CD4-positive, alpha-beta memory T cell (primary cell): ENCODE results near the gene CTNNA2. TPM values are rescaled to one million over a fixed set of nuclear protein-coding genes. Genes with fewer than 3 reads are reported as not detected.

Experiments used
- CTCF ChIA-PET: fragments of 350-600 bp; sonication (Branson Sonifier 250); formaldehyde crosslinking; loops from one replicate; lab custom pipeline; 2021; ENCODE audit warnings: inconsistent platforms; ENCODE audit not compliant: partially characterized antibody; lab: Charles Lee
- POLR2A ChIA-PET: fragments of 350-600 bp; sonication (Branson Sonifier 250); formaldehyde crosslinking; loops from one replicate; lab custom pipeline; 2021; ENCODE audit not compliant: partially characterized antibody; lab: Charles Lee
- DNase-seq, 5 donors: peaks; one replicate each; pipeline versions ENCODE4 v3.0.0 to v3.0.0-alpha.2; 2020 to 2022; ENCODE audit warnings: mixed read lengths in 1 of 5
- H3K27ac ChIP-seq: one replicate; pipeline ENCODE4 v1.7.0; 2013; ENCODE audit warnings: low read depth, low read length
- H3K27me3 ChIP-seq: 2 replicates; pipeline ENCODE4 v1.7.0; 2013; ENCODE audit warnings: mild to moderate bottlenecking, low read length, moderate library complexity; ENCODE audit not compliant: insufficient read depth
- H3K36me3 ChIP-seq: 2 replicates; pipeline ENCODE4 v1.7.0; 2013; ENCODE audit warnings: mild to moderate bottlenecking, low read length, moderate library complexity; ENCODE audit not compliant: insufficient read depth
- H3K4me1 ChIP-seq: 2 replicates; pipeline ENCODE4 v1.7.0; 2013; ENCODE audit warnings: mild to moderate bottlenecking, low read length, moderate library complexity; ENCODE audit not compliant: insufficient read depth
- H3K4me3 ChIP-seq, 2 donors: one replicate each; pipeline ENCODE4 v1.7.0; 2013; ENCODE audit warnings: low read length in 2 of 2, mild to moderate bottlenecking in 1 of 2
- H3K9me3 ChIP-seq, 2 donors: one replicate each; pipeline ENCODE4 v1.7.0; 2013; ENCODE audit warnings: low read length in 2 of 2, control low read depth in 1 of 2; ENCODE audit not compliant: control insufficient read depth in 1 of 2
- H3K27ac Mint-ChIP-seq, 7 donors: one replicate each; pipeline ENCODE4 v1.8.0; 2020 to 2021; ENCODE audit warnings: mixed read lengths in 7 of 7, mild to moderate bottlenecking in 6 of 7, inconsistent platforms in 3 of 7, moderate library complexity in 3 of 7
- H3K27me3 Mint-ChIP-seq, 2 donors: one replicate each; pipeline ENCODE4 v1.8.0; 2020 to 2021; ENCODE audit warnings: mixed read lengths in 2 of 2
- H3K36me3 Mint-ChIP-seq, 2 donors: one replicate each; pipeline ENCODE4 v1.8.0; 2020 to 2021; ENCODE audit warnings: mixed read lengths in 2 of 2, inconsistent platforms in 1 of 2, mild to moderate bottlenecking in 1 of 2
- H3K4me1 Mint-ChIP-seq, 4 donors: one replicate each; pipeline ENCODE4 v1.8.0; 2020 to 2021; ENCODE audit warnings: mixed read lengths in 4 of 4, mild to moderate bottlenecking in 1 of 4
- H3K4me3 Mint-ChIP-seq, 8 donors: one replicate each; pipeline ENCODE4 v1.8.0; 2020 to 2021; ENCODE audit warnings: mixed read lengths in 8 of 8, mild to moderate bottlenecking in 7 of 8, moderate library complexity in 6 of 8, inconsistent platforms in 3 of 8
- H3K9me3 Mint-ChIP-seq, 8 donors: one replicate each; pipeline ENCODE4 v1.8.0; 2020 to 2021; ENCODE audit warnings: mixed read lengths in 8 of 8, mild to moderate bottlenecking in 5 of 8, inconsistent platforms in 3 of 8, moderate library complexity in 1 of 8
- intact Hi-C: fragments of 100-400 bp; cut with micrococcal nuclease; formaldehyde crosslinking; loops from one replicate; pipeline ENCODE4 v1.15.1; 2023
- polyA plus RNA-seq, 2 donors: library from polyadenylated mRNA; unstranded; fragments of 300-500 nt; fragmentation: Illumina TruSeq; gene quantifications; one replicate each; pipeline ENCODE4 v1.2.3, GENCODE V29; 2021
- total RNA-seq, 2 experiments: library from RNA; stranded (reverse); gene quantifications; one replicate each; pipeline ENCODE4 v1.2.3, GENCODE V29; 2021

CTNNA2 gene
- total and polyA plus RNA-seq, 4 experiments from 2014 or later, result not detected

DNA sequence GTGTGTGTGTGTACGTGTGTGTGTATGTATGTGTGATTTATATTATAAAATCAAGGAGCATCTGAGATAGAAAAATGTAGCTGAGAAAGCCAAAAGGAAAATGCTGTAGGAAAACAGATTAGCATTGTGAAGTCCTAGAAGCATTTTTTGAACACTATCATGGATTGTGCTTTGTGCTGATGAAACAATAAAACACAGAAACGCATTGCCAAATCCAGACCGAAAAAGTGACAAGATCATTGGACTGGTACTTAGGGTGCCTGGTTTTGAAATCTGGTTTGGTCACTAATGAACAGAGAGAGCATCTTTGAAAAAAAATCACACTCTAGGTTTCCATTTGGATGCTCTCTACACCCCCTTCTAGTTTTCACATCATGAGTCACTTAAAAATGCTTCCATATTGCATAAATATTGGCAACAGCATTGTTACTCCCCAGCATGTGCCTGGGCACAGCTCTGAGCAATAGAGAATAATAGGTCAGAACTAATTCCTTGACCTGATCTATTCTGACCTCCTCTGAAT lies 1006.3 kb downstream of the CTNNA2 start:
- no peaks in the 10 kb centered on the region for H3K4me1 Mint-ChIP-seq
- CTCF ChIA-PET, result no interaction called here
- no peaks in the 10 kb centered on the region for H3K36me3 ChIP-seq
- peaks cover 0 to 1% of the 10 kb centered on the region in 2 donors for H3K9me3 ChIP-seq
- DNase-seq, result no peak
- H3K27ac ChIP-seq, result no peak overlapping the region
- H3K4me3 Mint-ChIP-seq, result no peak overlapping the region
- no peaks in the 10 kb centered on the region for H3K4me1 ChIP-seq
- POLR2A ChIA-PET, result no interaction called here
- H3K9me3 Mint-ChIP-seq, result peaks cover 0 to 11% (median 3%) of the 10 kb centered on the region in 8 donors
- no peak overlapping the region for H3K4me3 ChIP-seq
- no peaks in the 10 kb centered on the region for H3K27me3 Mint-ChIP-seq
- no peaks in the 10 kb centered on the region for H3K36me3 Mint-ChIP-seq
- intact Hi-C loops, result no loop called here
- H3K27me3 ChIP-seq, result no peaks in the 10 kb centered on the region
- no peak overlapping the region for H3K27ac Mint-ChIP-seq

DNA sequence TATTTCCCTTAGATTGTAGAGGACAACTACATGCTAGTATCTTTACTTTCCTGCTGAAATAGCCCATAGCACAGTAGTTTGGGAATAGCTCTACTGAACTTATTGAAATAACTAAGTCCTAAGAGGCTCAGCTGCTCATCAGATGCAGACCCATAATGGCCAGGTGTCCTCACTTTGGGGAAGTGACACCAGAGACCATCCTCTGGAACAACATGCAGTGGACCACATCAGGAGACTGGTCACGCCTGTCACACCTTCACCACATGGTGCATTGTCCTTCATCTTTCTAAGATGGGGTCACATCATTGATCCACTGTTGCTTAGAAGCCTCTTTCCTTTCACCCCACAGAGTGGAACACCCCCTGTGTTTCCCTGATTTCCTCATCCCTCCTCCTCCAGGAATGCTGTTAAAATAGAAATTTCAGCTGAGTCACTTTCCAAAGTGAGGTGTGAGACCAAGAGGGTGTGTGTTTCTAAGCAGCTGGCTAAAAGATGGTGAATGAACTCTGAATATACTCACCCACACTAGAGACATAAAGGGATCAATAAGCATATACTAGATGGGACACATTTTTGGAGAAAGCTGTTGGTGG lies 1006.9 kb downstream of the CTNNA2 start:
- no peaks in the 10 kb centered on the region for H3K27me3 Mint-ChIP-seq
- H3K4me1 Mint-ChIP-seq, result no peaks in the 10 kb centered on the region
- Histone ChIP-seq H3K27ac (no peak overlapping the region), H3K36me3 (no peaks in the 10 kb centered on the region), H3K9me3 (peaks cover 0 to 4% of the 10 kb centered on the region in 2 donors), H3K4me1 (no peaks in the 10 kb centered on the region), H3K4me3 (no peak overlapping the region), H3K27me3 (no peaks in the 10 kb centered on the region)
- H3K9me3 Mint-ChIP-seq, result peaks cover 0 to 11% (median 3%) of the 10 kb centered on the region in 8 donors
- POLR2A ChIA-PET, result no interaction called here
- no peak for DNase-seq
- CTCF ChIA-PET, result no interaction called here
- no peaks in the 10 kb centered on the region for H3K36me3 Mint-ChIP-seq
- H3K4me3 Mint-ChIP-seq, result no peak overlapping the region
- intact Hi-C loops, result no loop called here
- no peak overlapping the region for H3K27ac Mint-ChIP-seq

DNA sequence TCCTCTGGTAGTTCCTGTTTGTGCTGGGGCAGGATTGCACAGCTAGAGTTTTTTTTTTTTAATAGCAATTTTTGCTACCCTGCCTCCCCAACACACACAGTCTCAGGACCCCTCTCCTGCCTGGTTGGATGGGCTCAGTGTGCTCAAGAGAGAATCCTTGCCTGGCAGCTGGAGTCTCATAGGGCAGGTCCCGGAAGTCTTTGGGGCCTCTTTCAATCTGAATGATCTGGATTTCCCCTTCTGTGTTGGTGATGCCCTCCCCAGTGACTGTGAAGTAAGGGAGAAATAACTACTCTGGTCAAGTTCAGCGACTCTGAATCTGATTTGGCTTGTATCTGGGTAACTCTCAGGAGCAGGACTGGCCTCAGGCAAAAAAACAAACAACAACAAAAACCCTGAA lies 1012.3 kb downstream of the CTNNA2 start:
- H3K27ac Mint-ChIP-seq, result no peak overlapping the region
- Histone ChIP-seq H3K27me3 (no peaks in the 10 kb centered on the region), H3K9me3 (peaks cover 0 to 4% of the 10 kb centered on the region in 2 donors), H3K36me3 (no peaks in the 10 kb centered on the region), H3K4me1 (no peaks in the 10 kb centered on the region), H3K27ac (no peak overlapping the region), H3K4me3 (no peak overlapping the region)
- no peak overlapping the region for H3K4me3 Mint-ChIP-seq
- peaks cover 0 to 14% (median 3%) of the 10 kb centered on the region in 8 donors for H3K9me3 Mint-ChIP-seq
- CTCF ChIA-PET, result interaction anchor here (0.5 kb wide), 1 partner anchor 105 kb away, joined by 3 read pairs; no protein-coding TSS in a partner anchor
- no peaks in the 10 kb centered on the region for H3K4me1 Mint-ChIP-seq
- H3K36me3 Mint-ChIP-seq, result no peaks in the 10 kb centered on the region
- DNase-seq, result no peak
- H3K27me3 Mint-ChIP-seq, result no peaks in the 10 kb centered on the region
- POLR2A ChIA-PET, result no interaction called here
- intact Hi-C loops, result no loop called here

DNA sequence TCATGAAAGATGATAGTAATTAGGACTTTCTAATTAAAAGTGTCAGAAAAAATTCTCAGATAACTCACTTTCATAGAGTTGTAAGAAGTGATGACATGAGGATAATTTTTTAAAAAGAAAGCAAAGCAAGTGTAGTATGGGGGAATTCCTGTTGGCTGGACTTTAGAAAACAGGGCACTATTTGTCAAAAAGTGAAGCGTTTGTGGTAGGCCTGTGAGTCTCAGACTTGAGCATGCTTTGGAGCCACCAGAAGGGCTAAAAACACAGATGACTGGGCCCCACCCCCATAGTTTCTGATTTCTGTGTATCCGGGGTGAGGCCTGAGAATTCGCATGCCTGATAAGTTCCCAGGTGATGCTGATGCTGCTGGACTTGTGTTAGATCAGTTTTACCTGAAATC lies 1014.3 kb downstream of the CTNNA2 start:
- no peaks in the 10 kb centered on the region for H3K4me1 Mint-ChIP-seq
- H3K9me3 Mint-ChIP-seq, result peaks cover 3 to 18% (median 5%) of the 10 kb centered on the region in 8 donors
- intact Hi-C loops, result no loop called here
- H3K36me3 Mint-ChIP-seq, result no peaks in the 10 kb centered on the region
- ChIA-PET CTCF (interaction anchor here (1.7 kb wide), 1 partner anchor 24 kb away, joined by 3 read pairs; no protein-coding TSS in a partner anchor), POLR2A (no interaction called here)
- H3K4me3 Mint-ChIP-seq, result no peak overlapping the region
- Histone ChIP-seq H3K4me3 (no peak overlapping the region), H3K9me3 (peaks cover 0 to 4% of the 10 kb centered on the region in 2 donors), H3K4me1 (no peaks in the 10 kb centered on the region), H3K36me3 (no peaks in the 10 kb centered on the region), H3K27ac (no peak overlapping the region), H3K27me3 (no peaks in the 10 kb centered on the region)
- H3K27me3 Mint-ChIP-seq, result no peaks in the 10 kb centered on the region
- no peak overlapping the region for H3K27ac Mint-ChIP-seq
- DNase-seq, result no peak

DNA sequence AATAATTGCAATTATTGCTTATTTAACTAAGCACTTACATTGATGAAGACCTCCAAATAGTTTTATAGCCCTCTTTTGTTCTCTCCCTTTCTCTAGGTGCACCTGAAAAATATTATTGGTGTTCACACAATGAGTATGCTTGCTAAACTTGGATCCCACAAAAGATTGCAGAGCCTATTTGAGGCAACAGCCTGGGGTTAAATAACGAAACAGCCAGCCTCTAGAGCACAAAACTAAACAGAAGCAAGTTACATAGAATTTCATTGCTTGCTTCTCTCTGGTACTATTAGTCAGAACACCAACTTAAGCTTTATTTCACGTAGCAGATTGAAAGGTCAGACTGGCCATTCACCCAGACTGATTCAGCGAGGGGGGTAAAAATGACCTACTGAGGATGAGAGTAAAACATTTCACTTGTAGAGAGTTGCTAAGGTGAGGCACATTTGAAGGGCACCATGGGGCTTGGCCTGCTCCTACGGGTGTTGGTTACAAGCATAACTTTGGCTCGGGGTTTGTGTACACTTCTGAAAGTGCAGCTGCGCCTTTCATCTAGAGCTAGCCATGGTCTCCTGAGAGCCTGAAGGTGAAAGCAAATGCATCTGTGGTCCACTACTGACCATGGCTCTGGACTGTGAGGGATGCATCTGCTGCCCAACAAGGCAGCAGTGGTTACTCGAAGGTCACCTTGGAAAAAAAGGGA lies 1016.8 kb downstream of the CTNNA2 start:
- Mint-ChIP-seq H3K27ac (no peak overlapping the region), H3K36me3 (no peaks in the 10 kb centered on the region), H3K4me1 (no peaks in the 10 kb centered on the region), H3K9me3 (peaks cover 4 to 25% (median 6%) of the 10 kb centered on the region in 8 donors), H3K27me3 (no peaks in the 10 kb centered on the region), H3K4me3 (no peak overlapping the region)
- no peaks in the 10 kb centered on the region for H3K36me3 ChIP-seq
- no peak for DNase-seq
- intact Hi-C loops, result no loop called here
- ChIA-PET CTCF (no interaction called here), POLR2A (no interaction called here)
- H3K4me1 ChIP-seq, result no peaks in the 10 kb centered on the region
- H3K4me3 ChIP-seq, result no peak overlapping the region
- H3K9me3 ChIP-seq, result no peaks in the 10 kb centered on the region
- no peak overlapping the region for H3K27ac ChIP-seq
- no peaks in the 10 kb centered on the region for H3K27me3 ChIP-seq

DNA sequence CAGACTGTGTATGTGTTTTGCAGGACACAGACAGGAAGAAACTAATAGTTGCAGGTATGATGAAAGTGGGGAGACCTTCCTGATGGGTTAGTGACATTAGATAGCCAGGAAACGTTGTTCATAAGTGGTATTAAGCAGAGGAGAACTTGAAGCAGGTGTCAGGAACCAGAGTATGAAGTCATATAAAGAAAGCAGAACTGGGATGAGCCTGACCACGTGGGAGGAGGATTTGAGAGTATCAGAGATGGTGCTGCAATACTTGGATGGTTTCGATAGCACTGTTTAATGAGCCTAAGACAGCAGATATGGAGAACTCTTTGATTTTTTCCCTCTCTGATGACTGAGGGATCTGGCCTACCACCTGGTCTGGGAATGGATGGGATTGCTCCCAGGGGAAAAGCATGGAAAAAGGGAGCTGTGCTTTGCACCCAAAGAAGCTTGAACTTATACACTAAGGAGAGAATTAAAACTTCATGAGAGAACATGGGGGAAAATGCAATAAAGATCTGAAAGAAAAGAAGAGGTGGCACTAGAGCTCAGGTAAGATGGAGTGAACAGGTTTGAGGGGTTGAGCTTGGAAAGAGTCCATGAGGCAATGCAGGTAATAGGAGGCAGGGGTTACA lies 1017.7 kb downstream of the CTNNA2 start:
- Mint-ChIP-seq H3K27ac (no peak overlapping the region), H3K4me3 (no peak overlapping the region), H3K9me3 (peaks cover 4 to 22% (median 6%) of the 10 kb centered on the region in 8 donors), H3K4me1 (no peaks in the 10 kb centered on the region), H3K27me3 (no peaks in the 10 kb centered on the region), H3K36me3 (no peaks in the 10 kb centered on the region)
- Histone ChIP-seq H3K9me3 (no peaks in the 10 kb centered on the region), H3K27me3 (no peaks in the 10 kb centered on the region), H3K27ac (no peak overlapping the region), H3K36me3 (no peaks in the 10 kb centered on the region), H3K4me1 (no peaks in the 10 kb centered on the region), H3K4me3 (no peak overlapping the region)
- intact Hi-C loops, result no loop called here
- ChIA-PET POLR2A (no interaction called here), CTCF (no interaction called here)
- DNase-seq, result no peak

DNA sequence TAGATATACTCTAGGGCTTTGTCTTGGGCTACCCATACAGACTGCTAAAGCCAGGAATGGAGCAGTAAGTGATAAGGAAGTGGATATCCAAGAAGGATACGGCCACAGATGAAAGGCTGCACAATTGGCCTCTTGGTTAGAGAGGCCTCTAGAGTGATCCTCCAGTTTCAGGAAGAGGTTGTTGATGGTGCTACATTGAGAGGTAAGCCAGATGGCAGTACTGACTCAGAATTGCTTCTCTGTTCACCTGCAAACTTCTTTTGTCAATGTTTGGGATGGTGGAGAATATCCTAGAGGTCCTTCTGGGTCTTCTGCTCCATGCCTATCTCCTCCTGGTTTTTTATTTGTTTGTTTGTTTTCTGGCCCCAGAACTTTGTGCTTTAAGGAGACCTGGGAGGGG lies 1018.5 kb downstream of the CTNNA2 start:
- DNase-seq, result no peak
- Mint-ChIP-seq H3K36me3 (no peaks in the 10 kb centered on the region), H3K27ac (no peak overlapping the region), H3K4me1 (no peaks in the 10 kb centered on the region), H3K27me3 (no peaks in the 10 kb centered on the region), H3K4me3 (no peak overlapping the region), H3K9me3 (peaks cover 4 to 19% (median 6%) of the 10 kb centered on the region in 8 donors)
- Histone ChIP-seq H3K9me3 (no peaks in the 10 kb centered on the region), H3K4me3 (no peak overlapping the region), H3K27me3 (no peaks in the 10 kb centered on the region), H3K36me3 (no peaks in the 10 kb centered on the region), H3K27ac (no peak overlapping the region), H3K4me1 (no peaks in the 10 kb centered on the region)
- ChIA-PET CTCF (no interaction called here), POLR2A (no interaction called here)
- intact Hi-C loops, result no loop called here
